Measurements from ENCODE around the gene ULK1.

DNA sequence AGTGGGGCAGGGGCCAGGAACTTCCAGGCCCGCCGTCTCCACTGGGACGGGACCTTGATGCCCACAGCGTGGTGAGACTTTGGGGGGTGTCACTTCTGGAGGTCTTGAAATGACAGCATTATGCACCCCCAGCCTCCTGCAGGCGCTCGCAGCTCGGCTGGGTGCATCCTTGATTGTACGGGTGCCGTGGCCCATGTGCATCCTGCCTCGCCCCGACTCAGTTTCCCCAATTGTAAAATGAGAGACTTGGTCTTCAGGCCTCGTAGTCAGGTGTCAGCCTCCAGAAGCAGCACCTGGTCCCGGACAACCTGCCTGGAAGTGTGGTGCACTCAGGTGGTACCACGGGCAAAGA lies 25.7 kb downstream of the ULK1 start:
- TF ChIP-seq CTCF (IDR thresholded peaks at IDR 0.05) (no peak), ZFX (IDR thresholded peaks at IDR 0.05; ENCODE audit: borderline replicate concordance) (no peak)
